ENCODE results near the gene ACOT7.

ACOT7 gene

GRCh38 chr1:6331543-6332273, 61.9 kb downstream of the ACOT7 start:
- in situ Hi-C loops (cut with HindIII; ENCODE audit: low pct_unique_long_range_greater_than_20kb, low sequenced_read_pairs) = no loop called here
- no peak for DNase-seq (ENCODE audit: low read depth in 1 of 2, low spot score in 1 of 2)
- TF ChIP-seq JUND (IDR thresholded peaks at IDR 0.05; ENCODE audit: low read depth) = no peak

GRCh38 chr1:6330410-6330911, 63.1 kb downstream of the ACOT7 start:
- in situ Hi-C loops (cut with HindIII; ENCODE audit: low pct_unique_long_range_greater_than_20kb, low sequenced_read_pairs) = no loop called here
- no peak for DNase-seq (ENCODE audit: low read depth in 1 of 2, low spot score in 1 of 2)
- TF ChIP-seq JUND (IDR thresholded peaks at IDR 0.05; ENCODE audit: low read depth) = no peak

- DNase-seq (ENCODE audit: low read depth in 1 of 2, low spot score in 1 of 2) = no peak
- in situ Hi-C loops (cut with HindIII; ENCODE audit: low pct_unique_long_range_greater_than_20kb, low sequenced_read_pairs) = no loop called here
- TF ChIP-seq JUND (IDR thresholded peaks at IDR 0.05; ENCODE audit: low read depth) = no peak
These were observed 63.7 kb downstream of the ACOT7 start for GRCh38 chr1:6329851-6330250.

- in situ Hi-C loops (cut with HindIII; ENCODE audit: low pct_unique_long_range_greater_than_20kb, low sequenced_read_pairs) = no loop called here
- DNase-seq (ENCODE audit: low read depth in 1 of 2, low spot score in 1 of 2) = no peak
- TF ChIP-seq JUND (IDR thresholded peaks at IDR 0.05; ENCODE audit: low read depth) = no peak
These were observed 64.2 kb downstream of the ACOT7 start for GRCh38 chr1:6329396-6329795.

GRCh38 chr1:6328696-6329095, 64.9 kb downstream of the ACOT7 start:
- no peak for TF ChIP-seq JUND (IDR thresholded peaks at IDR 0.05; ENCODE audit: low read depth)
- in situ Hi-C loops (cut with HindIII; ENCODE audit: low pct_unique_long_range_greater_than_20kb, low sequenced_read_pairs) = no loop called here
- no peak for DNase-seq (ENCODE audit: low read depth in 1 of 2, low spot score in 1 of 2)

- no peak for DNase-seq (ENCODE audit: low read depth in 1 of 2, low spot score in 1 of 2)
- in situ Hi-C loops (cut with HindIII; ENCODE audit: low pct_unique_long_range_greater_than_20kb, low sequenced_read_pairs) = no loop called here
- TF ChIP-seq JUND (IDR thresholded peaks at IDR 0.05; ENCODE audit: low read depth) = no peak
These were observed 65.5 kb downstream of the ACOT7 start for GRCh38 chr1:6328091-6328490.

GRCh38 chr1:6325482-6325881, 68.1 kb downstream of the ACOT7 start:
- TF ChIP-seq JUND (IDR thresholded peaks at IDR 0.05; ENCODE audit: low read depth) = no peak
- no peak for DNase-seq (ENCODE audit: low read depth in 1 of 2, low spot score in 1 of 2)
- in situ Hi-C loops (cut with HindIII; ENCODE audit: low pct_unique_long_range_greater_than_20kb, low sequenced_read_pairs) = no loop called here

- DNase-seq (ENCODE audit: low read depth in 1 of 2, low spot score in 1 of 2) = no peak
- TF ChIP-seq JUND (IDR thresholded peaks at IDR 0.05; ENCODE audit: low read depth) = no peak
- in situ Hi-C loops (cut with HindIII; ENCODE audit: low pct_unique_long_range_greater_than_20kb, low sequenced_read_pairs) = no loop called here
These were observed 71.4 kb downstream of the ACOT7 start for GRCh38 chr1:6322161-6322560.

- in situ Hi-C loops (cut with HindIII; ENCODE audit: low pct_unique_long_range_greater_than_20kb, low sequenced_read_pairs) = no loop called here
- no peak for DNase-seq (ENCODE audit: low read depth in 1 of 2, low spot score in 1 of 2)
- TF ChIP-seq JUND (IDR thresholded peaks at IDR 0.05; ENCODE audit: low read depth) = no peak
These were observed 72.4 kb downstream of the ACOT7 start for GRCh38 chr1:6321205-6321604.

- no peak for TF ChIP-seq JUND (IDR thresholded peaks at IDR 0.05; ENCODE audit: low read depth)
- DNase-seq (ENCODE audit: low read depth in 1 of 2, low spot score in 1 of 2) = no peak
- in situ Hi-C loops (cut with HindIII; ENCODE audit: low pct_unique_long_range_greater_than_20kb, low sequenced_read_pairs) = no loop called here
These were observed 76.3 kb downstream of the ACOT7 start for GRCh38 chr1:6317098-6317760.

- in situ Hi-C loops (cut with HindIII; ENCODE audit: low pct_unique_long_range_greater_than_20kb, low sequenced_read_pairs) = no loop called here
- no peak for TF ChIP-seq JUND (IDR thresholded peaks at IDR 0.05; ENCODE audit: low read depth)
- no peak for DNase-seq (ENCODE audit: low read depth in 1 of 2, low spot score in 1 of 2)
These were observed 77.1 kb downstream of the ACOT7 start for GRCh38 chr1:6316240-6317097.

- in situ Hi-C loops (cut with HindIII; ENCODE audit: low pct_unique_long_range_greater_than_20kb, low sequenced_read_pairs) = no loop called here
- DNase-seq (ENCODE audit: low read depth in 1 of 2, low spot score in 1 of 2) = no peak
- no peak for TF ChIP-seq JUND (IDR thresholded peaks at IDR 0.05; ENCODE audit: low read depth)
These were observed 79.1 kb downstream of the ACOT7 start for GRCh38 chr1:6314503-6314902.
